ENCODE measurements around the gene YTHDF2.

DNA sequence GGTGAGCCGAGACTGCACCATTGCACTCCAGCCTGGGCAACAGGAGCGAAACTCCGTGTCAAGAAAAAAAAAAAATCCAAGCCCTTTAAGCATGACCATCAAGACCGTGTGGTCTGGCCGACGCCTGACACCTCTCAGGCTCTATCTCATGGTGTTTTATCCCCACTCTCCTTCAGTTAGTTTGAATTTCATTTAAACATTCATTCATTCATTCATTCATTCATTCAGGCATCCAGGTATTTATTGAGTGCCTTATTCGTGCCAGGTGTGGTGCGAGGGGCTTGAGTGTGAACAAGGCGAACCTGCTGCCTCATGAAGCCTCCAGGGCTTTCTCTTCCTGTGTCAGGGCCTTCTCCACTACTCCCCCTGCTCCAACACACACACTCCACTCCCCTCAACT is 52.7 kb downstream of the YTHDF2 start:
- TF ChIP-seq POLR2AphosphoS5 (IDR thresholded peaks at IDR 0.05; ENCODE audit: low read depth, low read length) (no peak), YY1 (IDR thresholded peaks at IDR 0.05; ENCODE audit: low read depth) (no peak), CHD2 (IDR thresholded peaks at IDR 0.05; ENCODE audit: low read length, partially characterized antibody) (no peak), RFX5 (IDR thresholded peaks at IDR 0.05; ENCODE audit: low read length) (no peak)
- TF ChIP-seq, protein P1, sequence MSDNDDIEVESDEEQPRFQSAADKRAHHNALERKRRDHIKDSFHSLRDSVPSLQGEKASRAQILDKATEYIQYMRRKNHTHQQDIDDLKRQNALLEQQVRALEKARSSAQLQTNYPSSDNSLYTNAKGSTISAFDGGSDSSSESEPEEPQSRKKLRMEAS (IDR thresholded peaks at IDR 0.05; ENCODE audit: low read depth): no peak
- TF ChIP-seq, protein P2, sequence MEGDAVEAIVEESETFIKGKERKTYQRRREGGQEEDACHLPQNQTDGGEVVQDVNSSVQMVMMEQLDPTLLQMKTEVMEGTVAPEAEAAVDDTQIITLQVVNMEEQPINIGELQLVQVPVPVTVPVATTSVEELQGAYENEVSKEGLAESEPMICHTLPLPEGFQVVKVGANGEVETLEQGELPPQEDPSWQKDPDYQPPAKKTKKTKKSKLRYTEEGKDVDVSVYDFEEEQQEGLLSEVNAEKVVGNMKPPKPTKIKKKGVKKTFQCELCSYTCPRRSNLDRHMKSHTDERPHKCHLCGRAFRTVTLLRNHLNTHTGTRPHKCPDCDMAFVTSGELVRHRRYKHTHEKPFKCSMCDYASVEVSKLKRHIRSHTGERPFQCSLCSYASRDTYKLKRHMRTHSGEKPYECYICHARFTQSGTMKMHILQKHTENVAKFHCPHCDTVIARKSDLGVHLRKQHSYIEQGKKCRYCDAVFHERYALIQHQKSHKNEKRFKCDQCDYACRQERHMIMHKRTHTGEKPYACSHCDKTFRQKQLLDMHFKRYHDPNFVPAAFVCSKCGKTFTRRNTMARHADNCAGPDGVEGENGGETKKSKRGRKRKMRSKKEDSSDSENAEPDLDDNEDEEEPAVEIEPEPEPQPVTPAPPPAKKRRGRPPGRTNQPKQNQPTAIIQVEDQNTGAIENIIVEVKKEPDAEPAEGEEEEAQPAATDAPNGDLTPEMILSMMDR (IDR thresholded peaks at IDR 0.05): no peak

Data from SK-N-SH (cell line).